ENCODE data around the gene ATRNL1. TPM values are rescaled to one million over a fixed set of nuclear protein-coding genes. Genes with fewer than 3 reads are reported as not detected.

ATRNL1 gene
- total and polyA plus RNA-seq, 10 donors: 0.29 to 6.3 (median 2.2) TPM

DNA sequence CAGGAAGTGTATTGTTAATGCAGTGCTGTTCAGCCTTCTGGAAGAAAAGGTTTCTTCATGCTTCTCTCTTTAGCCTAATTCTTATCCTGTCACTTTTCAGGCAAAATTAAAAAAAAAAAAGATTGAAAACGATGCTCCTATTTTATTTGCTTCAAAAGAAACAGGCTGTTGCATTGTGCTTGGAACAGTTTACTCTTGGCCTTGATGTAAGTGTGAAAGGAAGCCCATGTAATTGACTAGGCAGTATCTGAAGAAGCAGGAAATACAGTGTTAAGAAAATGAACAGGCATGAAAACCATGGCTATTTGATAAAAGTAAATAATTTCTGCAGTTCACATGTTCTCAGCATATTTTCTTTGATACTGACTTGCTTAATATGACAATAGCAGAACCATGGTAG is 40.4 kb upstream of the ATRNL1 start:
- H3K27me3 ChIP-seq (replicated peaks in 1 of 7): no peaks in the 10 kb centered on the region

DNA sequence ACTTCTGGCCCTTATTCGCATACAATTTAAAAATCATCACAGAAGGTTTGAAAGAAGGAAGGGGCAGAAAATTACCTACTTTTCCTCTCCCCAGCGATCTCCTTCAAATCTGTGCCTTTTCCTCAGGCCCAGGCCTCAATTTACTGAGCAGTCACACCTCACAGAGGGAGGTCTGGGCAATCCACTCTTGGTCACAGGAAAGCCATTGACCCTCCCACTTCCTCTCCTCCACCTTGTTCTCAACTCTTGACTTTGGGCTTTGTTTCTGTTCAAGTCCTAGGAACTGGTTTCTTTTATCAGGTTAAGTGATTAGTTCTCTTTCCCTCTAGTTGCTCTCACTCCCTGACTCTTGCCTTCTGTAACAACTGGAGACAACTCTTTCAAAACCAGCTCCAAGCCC is 37.0 kb upstream of the ATRNL1 start:
- no peaks in the 10 kb centered on the region for H3K36me3 ChIP-seq
- intact Hi-C loops (cut with DNase I; ENCODE audit: low total_unique reads): no loop called here
- 79 to 96% (median 94%) methylated on average over 2 of the region's 2 CpGs for WGBS, 5 donors
- peaks cover 0 to 6% (median 0%) of the 10 kb centered on the region in 6 donors for H3K4me1 ChIP-seq
- H3K4me3 ChIP-seq: no peak overlapping the region
- no peak for DNase-seq
- TF ChIP-seq POLR2AphosphoS5 (IDR thresholded peaks at IDR 0.05) (no peak), POLR2A (IDR thresholded peaks at IDR 0.05) (no peak)
- TF ChIP-seq, protein P1, sequence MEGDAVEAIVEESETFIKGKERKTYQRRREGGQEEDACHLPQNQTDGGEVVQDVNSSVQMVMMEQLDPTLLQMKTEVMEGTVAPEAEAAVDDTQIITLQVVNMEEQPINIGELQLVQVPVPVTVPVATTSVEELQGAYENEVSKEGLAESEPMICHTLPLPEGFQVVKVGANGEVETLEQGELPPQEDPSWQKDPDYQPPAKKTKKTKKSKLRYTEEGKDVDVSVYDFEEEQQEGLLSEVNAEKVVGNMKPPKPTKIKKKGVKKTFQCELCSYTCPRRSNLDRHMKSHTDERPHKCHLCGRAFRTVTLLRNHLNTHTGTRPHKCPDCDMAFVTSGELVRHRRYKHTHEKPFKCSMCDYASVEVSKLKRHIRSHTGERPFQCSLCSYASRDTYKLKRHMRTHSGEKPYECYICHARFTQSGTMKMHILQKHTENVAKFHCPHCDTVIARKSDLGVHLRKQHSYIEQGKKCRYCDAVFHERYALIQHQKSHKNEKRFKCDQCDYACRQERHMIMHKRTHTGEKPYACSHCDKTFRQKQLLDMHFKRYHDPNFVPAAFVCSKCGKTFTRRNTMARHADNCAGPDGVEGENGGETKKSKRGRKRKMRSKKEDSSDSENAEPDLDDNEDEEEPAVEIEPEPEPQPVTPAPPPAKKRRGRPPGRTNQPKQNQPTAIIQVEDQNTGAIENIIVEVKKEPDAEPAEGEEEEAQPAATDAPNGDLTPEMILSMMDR (IDR thresholded peaks at IDR 0.05 in 8 of 11, conservative IDR thresholded peaks at IDR 0.05 in 3 of 11): no peak
- no peak overlapping the region for H3K27ac ChIP-seq
- peaks cover 0 to 3% (median 0%) of the 10 kb centered on the region in 7 donors for H3K27me3 ChIP-seq (replicated peaks in 1 of 7)
- H3K9me3 ChIP-seq: no peaks in the 10 kb centered on the region

More for the DNA sequence above, 40.4 kb upstream of the ATRNL1 start:
- WGBS, 5 donors: 36 to 57% (median 43%) methylated on average over 1 of the region's 1 CpG
- intact Hi-C loops (cut with DNase I; ENCODE audit: low total_unique reads): no loop called here
- TF ChIP-seq POLR2A (IDR thresholded peaks at IDR 0.05): no peak
- TF ChIP-seq POLR2AphosphoS5 (IDR thresholded peaks at IDR 0.05): no peak
- TF ChIP-seq, protein P1 (IDR thresholded peaks at IDR 0.05 in 8 of 11, conservative IDR thresholded peaks at IDR 0.05 in 3 of 11): no peak
- Histone ChIP-seq H3K4me1 (peaks cover 0 to 6% (median 0%) of the 10 kb centered on the region in 6 donors), H3K36me3 (no peaks in the 10 kb centered on the region), H3K27ac (no peak overlapping the region), H3K4me3 (no peak overlapping the region), H3K9me3 (no peaks in the 10 kb centered on the region)
- DNase-seq: no peak

DNA sequence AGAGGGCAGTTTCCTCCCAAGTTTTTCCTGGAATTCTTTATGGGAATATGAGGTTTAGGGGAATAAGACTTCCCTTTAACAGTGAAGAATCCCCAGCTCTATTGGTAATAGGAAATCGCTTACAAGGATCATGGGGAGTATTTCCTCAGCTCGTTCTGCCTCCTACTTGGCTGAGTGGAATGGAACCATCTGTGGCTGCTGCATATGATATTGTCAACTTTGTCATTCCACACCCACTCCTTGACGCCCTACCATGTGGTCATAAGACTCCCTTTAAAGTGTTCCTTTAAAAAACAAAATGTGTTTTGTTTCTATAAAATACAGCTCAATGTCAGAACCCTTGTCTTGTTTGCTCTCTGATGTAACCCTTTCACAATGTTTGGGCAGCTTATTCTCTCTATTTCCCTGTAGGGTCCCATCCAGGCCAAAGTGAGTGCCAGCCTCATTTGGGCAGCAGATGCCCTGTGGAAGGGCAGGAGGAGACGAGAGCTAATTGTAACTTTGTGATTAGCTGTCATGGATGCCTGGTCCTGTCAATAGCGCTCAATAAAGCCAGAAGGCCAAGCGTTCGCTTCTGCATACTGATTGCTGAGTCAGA is 33.8 kb upstream of the ATRNL1 start:
- Histone ChIP-seq H3K4me3 (no peak overlapping the region), H3K9me3 (no peaks in the 10 kb centered on the region), H3K36me3 (no peaks in the 10 kb centered on the region), H3K4me1 (no peaks in the 10 kb centered on the region), H3K27me3 (replicated peaks in 1 of 7) (peaks cover 0 to 4% (median 0%) of the 10 kb centered on the region in 7 donors), H3K27ac (no peak overlapping the region)
- no peak for DNase-seq
- 79 to 83% (median 81%) methylated on average over 7 of the region's 7 CpGs for WGBS, 5 donors
- intact Hi-C loops (cut with DNase I; ENCODE audit: low total_unique reads): no loop called here
- TF ChIP-seq POLR2A (IDR thresholded peaks at IDR 0.05) (no peak), POLR2AphosphoS5 (IDR thresholded peaks at IDR 0.05) (no peak)
- TF ChIP-seq, protein P1 (IDR thresholded peaks at IDR 0.05 in 8 of 11, conservative IDR thresholded peaks at IDR 0.05 in 3 of 11): no peak

DNA sequence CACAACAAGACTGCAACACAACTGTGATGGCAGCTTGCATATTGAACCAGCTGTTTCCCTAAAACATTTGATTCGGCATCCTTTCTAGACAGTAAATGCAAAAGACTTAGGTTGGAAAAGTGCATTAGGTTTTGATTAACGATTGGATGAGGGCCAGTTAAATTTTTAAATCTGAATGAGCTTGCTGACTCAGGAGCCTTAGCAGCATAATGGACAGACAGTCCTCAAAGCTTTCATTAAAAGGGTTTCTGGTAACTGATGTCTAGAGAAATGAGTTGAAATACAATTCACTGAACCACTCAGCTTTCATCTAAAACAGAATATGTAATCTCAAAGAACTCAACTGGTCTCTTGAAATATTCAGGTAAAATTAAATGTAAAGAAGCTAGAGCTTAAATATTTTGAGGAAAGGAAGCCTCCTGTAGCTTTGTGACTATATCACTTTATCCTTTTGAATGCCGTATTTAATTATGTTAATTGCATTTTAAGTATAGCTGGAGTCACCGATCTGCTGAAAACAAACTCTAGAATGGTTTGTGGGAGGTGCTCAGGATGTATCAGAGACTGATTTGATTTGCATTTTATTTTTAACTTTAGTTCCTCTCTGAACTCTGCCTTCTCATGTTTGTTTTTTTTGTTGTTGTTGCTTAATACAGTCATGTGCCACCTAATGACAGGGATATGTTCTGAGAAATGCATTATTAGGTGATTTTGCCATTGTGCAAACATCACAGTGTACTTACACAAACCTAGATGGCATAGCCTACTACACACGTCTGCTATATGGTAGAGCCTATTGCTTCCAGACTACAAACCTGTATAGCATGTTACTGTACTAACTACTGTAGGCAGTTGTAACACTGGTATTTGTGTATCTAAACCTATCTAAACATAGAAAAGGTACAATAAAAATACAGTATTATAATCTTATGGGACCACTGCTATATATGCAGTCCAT is 29.2 kb upstream of the ATRNL1 start:
- Histone ChIP-seq H3K9me3 (no peaks in the 10 kb centered on the region), H3K4me3 (no peak overlapping the region), H3K4me1 (no peaks in the 10 kb centered on the region), H3K27ac (no peak overlapping the region), H3K36me3 (no peaks in the 10 kb centered on the region), H3K27me3 (replicated peaks in 1 of 7) (peaks cover 0 to 4% (median 0%) of the 10 kb centered on the region in 7 donors)
- intact Hi-C loops (cut with DNase I; ENCODE audit: low total_unique reads): no loop called here
- no peak for DNase-seq
- TF ChIP-seq POLR2AphosphoS5 (IDR thresholded peaks at IDR 0.05) (no peak), POLR2A (IDR thresholded peaks at IDR 0.05) (no peak)
- TF ChIP-seq, protein P1 (IDR thresholded peaks at IDR 0.05 in 8 of 11, conservative IDR thresholded peaks at IDR 0.05 in 3 of 11): no peak
- 56 to 73% (median 68%) methylated on average over 5 of the region's 5 CpGs for WGBS, 5 donors
